CD4-positive, CD25-positive, alpha-beta regulatory T cell (primary cell): ENCODE results near the gene ARHGAP1. TPM values are rescaled to one million over a fixed set of nuclear protein-coding genes. Genes with fewer than 3 reads are reported as not detected.

Experiments
- ATAC-seq, 2 donors: fragments of 150-1000 bp; cut with Tn5 transposase; one replicate each; pipeline ENCODE4 v1.10.0; 2021; ENCODE audit warnings: low read depth in 2 of 2, moderate number of reproducible peaks in 2 of 2, moderate library complexity in 1 of 2
- DNase-seq, 3 donors: peaks; one replicate each; pipeline versions ENCODE4 v3.0.0 to v3.0.0-alpha.2; 2012 to 2022; ENCODE audit warnings: mixed read lengths in 1 of 3
- H3K27ac ChIP-seq: one replicate; pipeline ENCODE4 v1.7.0; 2013; ENCODE audit warnings: mild to moderate bottlenecking, low read length; ENCODE audit not compliant: insufficient read depth, poor library complexity, severe bottlenecking
- H3K27me3 ChIP-seq: one replicate; pipeline ENCODE4 v1.7.0; 2013; ENCODE audit warnings: low read length; ENCODE audit not compliant: control insufficient read depth, insufficient read depth
- H3K36me3 ChIP-seq: one replicate; pipeline ENCODE4 v1.7.0; 2013; ENCODE audit warnings: mild to moderate bottlenecking, low read length, moderate library complexity; ENCODE audit not compliant: control insufficient read depth, insufficient read depth
- H3K4me1 ChIP-seq: 2 replicates; pipeline ENCODE4 v1.7.0; 2013; ENCODE audit warnings: mild to moderate bottlenecking, low read length; ENCODE audit not compliant: insufficient read depth, control insufficient read depth, poor library complexity, severe bottlenecking
- H3K4me3 ChIP-seq: one replicate; pipeline ENCODE4 v1.7.0; 2013; ENCODE audit warnings: low read depth, mild to moderate bottlenecking, low read length, moderate library complexity
- H3K9me3 ChIP-seq, 2 experiments: 1 replicate in 1 of 2; 2 replicates in 1 of 2; pipeline ENCODE4 v1.7.0; 2013; ENCODE audit warnings: low read length in 2 of 2, mild to moderate bottlenecking in 1 of 2, moderate library complexity in 1 of 2; ENCODE audit not compliant: control insufficient read depth in 2 of 2
- H3K27ac Mint-ChIP-seq, 3 donors: one replicate each; pipeline ENCODE4 v1.8.0; 2020 to 2022; ENCODE audit warnings: mild to moderate bottlenecking in 3 of 3, mixed read lengths in 3 of 3, moderate library complexity in 2 of 3
- H3K27me3 Mint-ChIP-seq: one replicate; pipeline ENCODE4 v1.8.0; 2022; ENCODE audit warnings: mild to moderate bottlenecking, mixed read lengths
- H3K36me3 Mint-ChIP-seq: one replicate; pipeline ENCODE4 v1.8.0; 2020; ENCODE audit warnings: mixed read lengths
- H3K4me1 Mint-ChIP-seq, 4 donors: one replicate each; pipeline ENCODE4 v1.8.0; 2020 to 2022; ENCODE audit warnings: mixed read lengths in 4 of 4, mild to moderate bottlenecking in 1 of 4
- H3K4me3 Mint-ChIP-seq, 4 donors: one replicate each; pipeline ENCODE4 v1.8.0; 2020 to 2022; ENCODE audit warnings: mild to moderate bottlenecking in 4 of 4, mixed read lengths in 4 of 4, moderate library complexity in 3 of 4
- H3K9me3 Mint-ChIP-seq, 7 donors: one replicate each; pipeline ENCODE4 v1.8.0; 2020 to 2022; ENCODE audit warnings: mixed read lengths in 7 of 7, mild to moderate bottlenecking in 3 of 7, moderate library complexity in 2 of 7
- polyA plus RNA-seq, 4 donors: library from polyadenylated mRNA; unstranded; fragments of 300-500 nt; fragmentation: Illumina TruSeq; gene quantifications; one replicate each; pipeline ENCODE4 v1.2.3, GENCODE V29; 2021
- total RNA-seq: library from RNA; stranded (reverse); gene quantifications from one replicate; pipeline ENCODE4 v1.2.3, GENCODE V29; 2022

ARHGAP1 gene
- total RNA-seq: 72.5 TPM
- polyA plus RNA-seq: 10 to 100 TPM; 46.6 to 63.6 (median 51.1) TPM

DNA sequence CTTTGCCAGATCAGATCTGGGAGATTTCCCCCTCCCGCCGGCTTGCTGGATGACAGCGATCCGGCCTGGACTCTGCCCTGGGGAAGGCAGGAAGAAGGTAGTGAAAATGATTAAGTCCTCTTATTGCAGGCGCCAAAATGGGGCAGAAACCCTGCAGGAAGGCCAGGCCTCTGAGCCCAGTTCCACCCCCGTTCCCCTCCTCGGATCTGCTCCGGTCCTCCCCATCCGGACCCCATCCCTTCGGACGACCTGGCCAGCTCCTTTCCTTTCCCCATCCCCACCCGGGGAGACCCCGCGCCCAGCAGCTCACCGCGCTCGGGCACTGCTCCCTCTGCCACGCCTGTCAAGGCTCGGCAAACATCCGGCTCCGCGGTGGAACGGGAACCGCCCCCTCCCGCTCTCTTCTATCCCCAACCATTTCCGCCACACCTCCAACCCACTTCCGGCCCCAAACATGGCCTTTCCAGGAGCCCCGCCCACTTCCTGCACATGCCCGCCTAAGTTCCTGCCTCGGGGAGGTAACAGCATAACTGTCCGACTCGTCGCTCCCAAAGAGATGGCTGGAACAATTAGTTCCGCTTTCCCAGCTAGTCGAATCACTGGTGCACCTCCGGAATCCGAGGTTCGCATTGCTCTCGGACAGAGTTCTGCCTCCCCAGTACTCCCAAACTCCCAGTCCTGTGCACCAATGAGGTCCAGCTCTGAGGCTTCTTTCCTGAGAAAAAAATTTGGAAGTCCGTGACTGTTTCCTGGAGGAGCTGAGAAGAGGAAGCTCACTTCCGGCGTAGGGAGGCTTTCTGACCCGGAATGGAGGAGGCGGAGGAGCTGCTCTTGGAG lies at the start of gene ARHGAP1, which contains the start of gene ZNF408:
TSS of gene ARHGAP1 (minus strand) at position 379 of the 837 bp plus-strand sequence. CDS start 4,512 bp downstream, outside the sequence.
TSS of gene ZNF408 (plus strand) at position 791 of the 837 bp plus-strand sequence. CDS start at position 808, 17 bp downstream.
- DNase-seq: peak; percentile 98 to 100 (median 99)
- Mint-ChIP-seq H3K4me1 (peaks cover 9 to 79% (median 35%) of the 10 kb centered on the region in 4 donors), H3K27me3 (no peaks in the 10 kb centered on the region), H3K27ac (peak within 1 kb of the TSS; percentile 91 to 97 (median 97)), H3K36me3 (peaks cover 32% of the 10 kb centered on the region), H3K9me3 (peaks cover 0 to 2% (median 0%) of the 10 kb centered on the region in 7 donors), H3K4me3 (peak within 1 kb of the TSS; percentile 90 to 99 (median 96))
- H3K27me3 ChIP-seq: no peaks in the 10 kb centered on the region
- peak within 1 kb of the TSS; percentile 76 for H3K27ac ChIP-seq
- no peaks in the 10 kb centered on the region for H3K9me3 ChIP-seq
- peaks cover 38% of the 10 kb centered on the region for H3K36me3 ChIP-seq
- ATAC-seq: peak; percentile 91 to 93
- H3K4me1 ChIP-seq: peaks cover 63% of the 10 kb centered on the region
- peak within 1 kb of the TSS; percentile 99 for H3K4me3 ChIP-seq

DNA sequence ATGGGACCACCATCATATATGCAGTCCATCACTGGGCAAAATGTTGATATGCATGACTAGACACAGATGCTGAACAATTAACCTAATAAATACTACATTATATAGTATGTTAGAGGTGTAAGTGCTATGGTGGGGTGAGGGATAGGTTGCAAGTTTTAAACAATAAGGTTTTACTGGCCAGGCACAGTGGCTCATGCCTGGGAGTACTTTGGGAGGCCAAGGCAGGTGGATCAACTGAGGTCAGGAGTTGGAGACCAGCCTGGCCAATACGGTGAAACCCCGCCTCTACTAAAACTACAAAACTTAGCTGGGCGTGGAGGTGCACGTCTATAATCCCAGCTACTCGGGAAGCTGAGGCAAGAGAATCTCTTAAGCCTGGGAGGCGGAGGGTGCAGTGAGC lies 46.7 kb upstream of the ARHGAP1 start:
- no peak overlapping the region for H3K27ac Mint-ChIP-seq
- peaks cover 65% of the 10 kb centered on the region for H3K36me3 Mint-ChIP-seq

DNA sequence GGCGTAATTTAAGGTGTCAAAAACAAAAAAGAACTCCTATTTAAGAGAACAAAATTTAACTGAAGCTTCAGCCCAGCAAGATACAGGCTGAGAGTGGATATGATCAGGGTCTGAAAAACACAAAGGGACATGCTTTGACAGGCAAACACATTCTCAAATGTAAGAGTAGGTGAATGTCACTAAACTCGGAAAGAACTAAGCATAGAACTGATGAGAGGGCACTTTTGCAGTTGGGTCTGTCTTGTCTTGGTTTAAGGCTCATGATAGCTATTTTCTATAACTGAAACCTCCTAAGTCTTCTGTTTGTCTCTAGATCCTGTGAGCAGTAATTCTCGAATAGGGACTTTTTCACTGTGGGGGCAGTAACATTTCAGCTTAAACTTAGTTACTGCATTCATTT lies 45.6 kb upstream of the ARHGAP1 start:
- no peak for DNase-seq
- no peaks in the 10 kb centered on the region for H3K4me1 ChIP-seq
- H3K36me3 ChIP-seq: peaks cover 72% of the 10 kb centered on the region
- Mint-ChIP-seq H3K4me3 (no peak overlapping the region), H3K9me3 (no peaks in the 10 kb centered on the region), H3K4me1 (no peaks in the 10 kb centered on the region), H3K27ac (peak overlapping the region in 2 of 3 donors; percentile 36 to 97), H3K27me3 (no peaks in the 10 kb centered on the region), H3K36me3 (peaks cover 63% of the 10 kb centered on the region)
- H3K27me3 ChIP-seq: no peaks in the 10 kb centered on the region
- no peak overlapping the region for H3K4me3 ChIP-seq
- ATAC-seq: no peak
- no peak overlapping the region for H3K27ac ChIP-seq
- no peaks in the 10 kb centered on the region for H3K9me3 ChIP-seq

More for the DNA sequence above, 46.7 kb upstream of the ARHGAP1 start:
- Histone ChIP-seq H3K4me1 (no peaks in the 10 kb centered on the region), H3K9me3 (no peaks in the 10 kb centered on the region), H3K36me3 (peaks cover 78% of the 10 kb centered on the region), H3K4me3 (no peak overlapping the region), H3K27ac (no peak overlapping the region), H3K27me3 (no peaks in the 10 kb centered on the region)
- no peak for ATAC-seq
- Mint-ChIP-seq H3K27me3 (no peaks in the 10 kb centered on the region), H3K4me1 (no peaks in the 10 kb centered on the region), H3K4me3 (peak overlapping the region in 1 of 4 donors; percentile 24), H3K9me3 (no peaks in the 10 kb centered on the region)
- DNase-seq: no peak

DNA sequence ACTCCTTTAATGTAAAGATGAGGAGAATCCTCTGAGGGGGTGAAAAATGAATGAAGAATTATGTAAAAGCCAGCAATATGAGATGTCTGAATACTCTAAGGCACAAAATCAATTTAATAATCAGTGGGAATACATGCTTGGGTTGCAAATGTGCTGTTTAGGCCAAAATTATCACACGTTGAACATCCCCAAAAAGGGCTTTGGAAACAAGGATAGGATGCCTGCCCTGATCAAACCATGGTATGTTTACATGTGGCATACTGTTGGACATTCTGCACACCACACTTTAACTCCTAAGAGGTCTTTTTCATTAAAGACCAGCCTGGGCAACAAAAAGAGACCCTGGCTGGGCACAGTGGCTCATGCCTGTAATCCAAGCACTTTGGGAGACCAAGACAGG lies 44.9 kb upstream of the ARHGAP1 start:
- ATAC-seq: no peak
- Mint-ChIP-seq H3K27ac (peak overlapping the region in 2 of 3 donors; percentile 15 to 97), H3K36me3 (peaks cover 56% of the 10 kb centered on the region)

DNA sequence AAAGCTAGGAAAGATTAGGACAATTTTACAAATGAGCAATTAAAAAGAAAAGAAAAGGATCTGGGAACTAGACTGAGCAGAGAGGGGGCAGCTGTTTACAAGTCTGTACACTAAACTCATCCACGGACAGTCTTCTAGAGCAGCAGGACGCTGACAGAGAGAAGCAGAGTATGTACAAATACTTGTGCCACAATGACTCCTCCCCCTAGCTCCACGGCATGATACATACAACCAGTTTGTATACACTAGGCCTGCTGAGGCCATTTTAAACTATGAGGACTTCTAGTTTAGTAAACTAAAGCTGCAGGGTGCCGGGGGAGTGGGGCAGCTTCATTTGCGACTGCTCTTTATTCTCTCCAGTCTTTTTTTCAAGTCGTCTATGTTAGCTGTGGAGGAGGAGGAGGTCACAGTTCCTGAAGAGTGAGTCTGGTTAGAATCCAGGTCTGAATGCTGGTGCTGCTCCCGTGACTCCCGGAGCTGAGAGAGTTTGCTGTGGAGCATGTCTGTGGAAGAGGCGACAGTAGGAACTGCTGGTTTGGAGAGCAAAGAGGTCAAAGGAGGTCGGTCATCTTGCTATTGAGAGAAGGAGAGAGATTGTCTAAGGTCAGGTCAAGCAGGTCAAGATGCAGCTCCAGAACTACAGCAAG lies 43.4 kb upstream of the ARHGAP1 start:
- no peaks in the 10 kb centered on the region for H3K4me1 Mint-ChIP-seq
- peak overlapping the region in 1 of 3 donors; percentile 39 for H3K27ac Mint-ChIP-seq
- H3K27me3 Mint-ChIP-seq: no peaks in the 10 kb centered on the region
- peaks cover 49% of the 10 kb centered on the region for H3K36me3 Mint-ChIP-seq
- DNase-seq: no peak
- Histone ChIP-seq H3K4me1 (no peaks in the 10 kb centered on the region), H3K27ac (no peak overlapping the region), H3K4me3 (no peak overlapping the region), H3K9me3 (no peaks in the 10 kb centered on the region), H3K36me3 (peaks cover 56% of the 10 kb centered on the region), H3K27me3 (no peaks in the 10 kb centered on the region)
- no peak overlapping the region for H3K4me3 Mint-ChIP-seq
- ATAC-seq: no peak
- no peaks in the 10 kb centered on the region for H3K9me3 Mint-ChIP-seq

More for the DNA sequence above, 44.9 kb upstream of the ARHGAP1 start:
- no peak overlapping the region for H3K27ac ChIP-seq
- H3K4me1 ChIP-seq: no peaks in the 10 kb centered on the region
- Mint-ChIP-seq H3K4me3 (no peak overlapping the region), H3K9me3 (no peaks in the 10 kb centered on the region), H3K27me3 (no peaks in the 10 kb centered on the region), H3K4me1 (no peaks in the 10 kb centered on the region)
- no peak overlapping the region for H3K4me3 ChIP-seq
- no peaks in the 10 kb centered on the region for H3K9me3 ChIP-seq
- no peaks in the 10 kb centered on the region for H3K27me3 ChIP-seq
- H3K36me3 ChIP-seq: peaks cover 66% of the 10 kb centered on the region
- no peak for DNase-seq

DNA sequence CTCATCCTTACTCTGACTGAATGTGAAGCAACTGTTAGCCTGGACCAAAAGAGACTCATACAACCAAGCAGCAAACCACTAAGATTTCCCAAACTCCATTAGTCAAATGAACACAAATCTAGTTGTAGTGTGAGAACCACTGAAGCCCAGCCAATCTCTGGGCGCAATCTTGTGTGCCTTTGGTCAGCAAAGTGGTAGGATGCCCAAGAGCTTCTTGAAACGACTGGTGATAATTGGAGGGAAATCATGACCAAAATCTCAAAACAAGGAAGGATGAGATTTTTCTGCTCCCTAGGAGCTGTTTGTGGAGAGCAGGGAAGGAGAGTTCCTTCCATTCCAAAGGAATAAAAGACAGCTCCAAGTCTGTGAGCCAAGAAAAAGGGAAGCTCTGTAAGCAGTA lies 42.6 kb upstream of the ARHGAP1 start:
- Mint-ChIP-seq H3K27me3 (no peaks in the 10 kb centered on the region), H3K4me3 (no peak overlapping the region), H3K36me3 (peaks cover 46% of the 10 kb centered on the region), H3K9me3 (peaks cover 0 to 2% (median 0%) of the 10 kb centered on the region in 7 donors), H3K27ac (peak overlapping the region in 2 of 3 donors; percentile 27 to 69), H3K4me1 (no peaks in the 10 kb centered on the region)
- Histone ChIP-seq H3K27ac (no peak overlapping the region), H3K4me1 (no peaks in the 10 kb centered on the region), H3K36me3 (peaks cover 53% of the 10 kb centered on the region), H3K9me3 (no peaks in the 10 kb centered on the region), H3K27me3 (no peaks in the 10 kb centered on the region), H3K4me3 (no peak overlapping the region)
- ATAC-seq (no peak), DNase-seq (no peak)

DNA sequence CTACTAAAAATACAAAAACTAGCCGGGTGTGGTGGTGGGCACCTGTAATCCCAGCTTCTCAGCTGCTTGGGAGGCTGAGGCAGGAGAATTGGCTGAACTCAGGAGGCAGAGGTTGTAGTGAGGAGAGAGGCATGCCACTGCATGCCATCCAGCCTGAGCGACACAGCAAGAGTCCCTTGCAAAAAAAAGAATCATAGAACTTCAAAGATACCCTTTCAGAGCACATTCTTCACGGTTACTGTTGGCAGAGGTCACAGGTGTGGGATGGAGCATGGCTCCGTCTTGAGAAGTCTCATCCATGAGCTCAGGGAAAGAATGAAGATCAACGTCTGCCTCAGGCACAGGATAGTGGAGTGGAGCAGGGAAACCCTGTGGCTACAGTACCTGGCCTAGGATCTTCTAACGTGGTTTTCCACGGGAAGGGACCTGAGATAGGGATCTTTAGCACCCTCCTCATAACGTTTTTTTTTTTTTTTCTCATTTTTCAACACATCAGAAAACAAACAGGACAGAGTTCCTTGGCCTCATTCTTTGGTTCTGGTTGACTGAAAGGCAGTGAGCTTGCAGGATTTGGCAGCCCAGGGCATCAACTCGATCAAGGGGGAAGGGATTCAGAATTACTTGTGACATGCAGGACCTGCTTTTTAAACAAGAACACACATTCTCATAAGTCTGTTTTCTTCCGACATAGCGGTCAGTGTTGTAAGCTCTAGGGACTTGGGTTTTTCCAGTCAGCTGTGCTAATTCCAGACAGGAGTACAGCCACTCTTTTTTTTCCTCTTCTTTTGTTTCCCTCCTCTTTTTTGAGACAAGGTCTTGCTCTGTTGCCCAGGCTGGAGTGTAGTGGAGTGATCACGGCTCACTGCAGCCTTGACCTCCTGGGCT lies 41.4 kb upstream of the ARHGAP1 start:
- Histone ChIP-seq H3K27me3 (no peaks in the 10 kb centered on the region), H3K36me3 (peaks cover 41% of the 10 kb centered on the region), H3K9me3 (no peaks in the 10 kb centered on the region), H3K4me1 (no peaks in the 10 kb centered on the region), H3K4me3 (no peak overlapping the region), H3K27ac (no peak overlapping the region)
- no peak for ATAC-seq
- Mint-ChIP-seq H3K27me3 (no peaks in the 10 kb centered on the region), H3K27ac (no peak overlapping the region), H3K9me3 (peaks cover 0 to 2% (median 0%) of the 10 kb centered on the region in 7 donors), H3K36me3 (peaks cover 40% of the 10 kb centered on the region), H3K4me1 (no peaks in the 10 kb centered on the region), H3K4me3 (no peak overlapping the region)
- DNase-seq: no peak
